CD14-positive monocyte (primary cell): Measurements from ENCODE around the gene TDP1. TPM values are rescaled to one million over a fixed set of nuclear protein-coding genes. Genes with fewer than 3 reads are reported as not detected.

Source experiments
- DNase-seq, 3 donors: peaks; one replicate each; pipeline ENCODE4 v3.0.0-alpha.2; 2011 to 2022
- H2AFZ ChIP-seq: 2 replicates; pipeline ENCODE4 v1.6.0; 2012; ENCODE audit warnings: mild to moderate bottlenecking, low read depth, low read length, inconsistent platforms; ENCODE audit not compliant: insufficient read depth, poor library complexity, severe bottlenecking
- H3K27ac ChIP-seq, 2 donors: 1 replicate in 1 of 2; 2 replicates in 1 of 2; pipeline ENCODE4 v1.5.1; 2012 to 2013; ENCODE audit warnings: low read length in 2 of 2, control low read depth in 1 of 2, inconsistent platforms in 1 of 2, low read depth in 1 of 2, mild to moderate bottlenecking in 1 of 2
- H3K27me3 ChIP-seq, 2 donors: one replicate each; pipeline versions ENCODE4 v1.6.0 to v1.6.1; 2011 to 2013; ENCODE audit warnings: low read length in 2 of 2; ENCODE audit not compliant: control insufficient read depth in 2 of 2, insufficient read depth in 2 of 2
- H3K36me3 ChIP-seq, 2 donors: replicated peaks in 1 of 2; 1 replicate in 1 of 2; 2 replicates in 1 of 2; pipeline versions ENCODE4 v1.5.1 to v1.6.1; 2012 to 2013; ENCODE audit warnings: low read length in 2 of 2, control low read depth in 1 of 2, inconsistent platforms in 1 of 2, mild to moderate bottlenecking in 1 of 2; ENCODE audit not compliant: insufficient read depth in 2 of 2, control insufficient read depth in 1 of 2
- H3K4me1 ChIP-seq, 2 donors: 1 replicate in 1 of 2; 2 replicates in 1 of 2; pipeline versions ENCODE4 v1.5.1 to v1.6.1; 2012 to 2013; ENCODE audit warnings: low read length in 2 of 2, control low read depth in 1 of 2, inconsistent platforms in 1 of 2, mild to moderate bottlenecking in 1 of 2, moderate library complexity in 1 of 2; ENCODE audit not compliant: insufficient read depth in 2 of 2, control insufficient read depth in 1 of 2
- H3K4me2 ChIP-seq: replicated peaks from 2 replicates; pipeline ENCODE3; 2012; ENCODE audit warnings: low read length, moderate library complexity, mild to moderate bottlenecking; ENCODE audit not compliant: poor library complexity, severe bottlenecking; ENCODE audit errors: extremely low read depth
- H3K4me3 ChIP-seq, 3 experiments: fragments of 200-600 bp in 1 of 3; sonication (generic) in 1 of 3; replicated peaks in 1 of 3; 1 replicate in 2 of 3; 2 replicates in 1 of 3; pipeline ENCODE4 v1.5.1; 2011 to 2013; ENCODE audit warnings: low read length in 3 of 3, mild to moderate bottlenecking in 3 of 3, control low read depth in 2 of 3, low read depth in 2 of 3, inconsistent platforms in 1 of 3, moderate library complexity in 1 of 3
- H3K79me2 ChIP-seq: 2 replicates; pipeline ENCODE4 v1.6.0; 2012; ENCODE audit warnings: mild to moderate bottlenecking, control low read depth, inconsistent platforms, low read length, moderate library complexity; ENCODE audit not compliant: insufficient read depth
- H3K9ac ChIP-seq: 2 replicates; pipeline ENCODE4 v1.6.0; 2017; ENCODE audit warnings: low read length, mild to moderate bottlenecking; ENCODE audit not compliant: insufficient read depth, poor library complexity, severe bottlenecking
- H3K9me3 ChIP-seq, 2 donors: replicated peaks in 1 of 2; 1 replicate in 1 of 2; 2 replicates in 1 of 2; pipeline versions ENCODE4 v1.5.1 to v1.6.1; 2012 to 2013; ENCODE audit warnings: low read length in 2 of 2, control low read depth in 1 of 2; ENCODE audit not compliant: control insufficient read depth in 1 of 2, insufficient read depth in 1 of 2
- H4K20me1 ChIP-seq: 2 replicates; pipeline ENCODE4 v1.6.0; 2012; ENCODE audit warnings: mild to moderate bottlenecking, low read length, control low read depth, moderate library complexity; ENCODE audit not compliant: insufficient read depth
- H3K27ac Mint-ChIP-seq, 7 donors: one replicate each; pipeline ENCODE4 v1.8.0; 2020; ENCODE audit warnings: mild to moderate bottlenecking in 7 of 7, mixed read lengths in 7 of 7, moderate library complexity in 6 of 7, inconsistent platforms in 2 of 7
- H3K27me3 Mint-ChIP-seq, 3 donors: one replicate each; pipeline ENCODE4 v1.8.0; 2021 to 2022; ENCODE audit warnings: low read depth in 3 of 3, mild to moderate bottlenecking in 3 of 3, mixed read lengths in 3 of 3, moderate library complexity in 3 of 3, inconsistent platforms in 1 of 3
- H3K36me3 Mint-ChIP-seq, 2 donors: one replicate each; pipeline ENCODE4 v1.8.0; 2020; ENCODE audit warnings: mixed read lengths in 2 of 2, inconsistent platforms in 1 of 2, mild to moderate bottlenecking in 1 of 2
- H3K4me1 Mint-ChIP-seq: one replicate; pipeline ENCODE4 v1.8.0; 2020; ENCODE audit warnings: mild to moderate bottlenecking, mixed read lengths
- H3K4me3 Mint-ChIP-seq, 2 donors: one replicate each; pipeline ENCODE4 v1.8.0; 2020; ENCODE audit warnings: mild to moderate bottlenecking in 2 of 2, mixed read lengths in 2 of 2, moderate library complexity in 1 of 2
- H3K9me3 Mint-ChIP-seq, 7 donors: one replicate each; pipeline ENCODE4 v1.8.0; 2020 to 2022; ENCODE audit warnings: mixed read lengths in 7 of 7, mild to moderate bottlenecking in 6 of 7, moderate library complexity in 6 of 7, inconsistent platforms in 2 of 7
- WGBS: methylation state at CpG from one replicate; pipeline ENCODE4 v1.1.5; 2013; ENCODE audit warnings: missing lambda C conversion rate; ENCODE audit not compliant: insufficient coverage; 5-methylcytosine and 5-hydroxymethylcytosine counted together
- intact Hi-C, 2 donors: fragments of 100-400 bp; cut with micrococcal nuclease; formaldehyde crosslinking; loops; one replicate each; pipeline versions ENCODE4 v1.15.0 to v1.15.1; 2023
- polyA plus RNA-seq, 3 donors: library from polyadenylated mRNA; depleted of rRNA in 1 of 3; unstranded in 2 of 3; stranded (reverse) in 1 of 3; fragments of 300-500 nt in 2 of 3; fragments of >200 nt in 1 of 3; fragmentation: Illumina TruSeq in 2 of 3; gene quantifications; 1 replicate in 2 of 3; 2 replicates in 1 of 3; pipeline ENCODE4 v1.2.3, GENCODE V29; 2012 to 2021
- TF ChIP-seq, protein P1 (sequence below): fragments of 200-600 bp; IDR thresholded peaks from one replicate; pipeline ENCODE4 v1.8.0; 2022; ENCODE audit warnings: antibody characterized with exemption, mild to moderate bottlenecking

Gene TDP1
- polyA plus RNA-seq, 3 donors, result 9.2 to 13.4 (median 10.6) TPM

DNA sequence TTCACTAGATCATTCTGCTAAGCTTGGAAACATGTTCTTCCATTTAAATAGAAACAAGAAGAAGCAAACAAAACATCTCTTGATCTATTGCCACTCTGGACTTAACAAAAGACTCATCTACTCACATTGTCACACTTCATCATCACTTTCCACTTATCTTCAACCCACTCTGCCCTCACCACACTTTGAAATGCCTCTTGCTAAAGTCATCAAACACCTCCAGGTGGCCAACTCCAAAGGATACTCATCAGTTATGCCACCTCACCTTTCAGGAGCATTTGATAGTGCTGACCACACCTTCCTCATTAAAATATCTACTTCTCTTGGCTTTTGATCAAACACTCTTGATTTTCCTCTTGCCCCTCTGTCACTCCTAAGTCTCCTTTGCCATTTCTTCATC lies 8.4 kb upstream of the TDP1 start:
- no peak overlapping the region for H3K4me3 ChIP-seq
- no peaks in the 10 kb centered on the region for H3K27me3 ChIP-seq
- no peak overlapping the region for H3K9ac ChIP-seq
- Mint-ChIP-seq H3K27ac (no peak overlapping the region), H3K9me3 (peaks cover 0 to 3% (median 0%) of the 10 kb centered on the region in 7 donors), H3K4me3 (no peak overlapping the region), H3K4me1 (no peaks in the 10 kb centered on the region), H3K36me3 (peaks cover 16 to 32% of the 10 kb centered on the region in 2 donors), H3K27me3 (no peaks in the 10 kb centered on the region)
- intact Hi-C loops, result no loop called here
- no peaks in the 10 kb centered on the region for H3K79me2 ChIP-seq
- no peak overlapping the region for H2AFZ ChIP-seq
- no peaks in the 10 kb centered on the region for H4K20me1 ChIP-seq
- no peak overlapping the region for H3K4me2 ChIP-seq
- no peaks in the 10 kb centered on the region for H3K4me1 ChIP-seq
- H3K27ac ChIP-seq, result no peak overlapping the region
- TF ChIP-seq, protein P1, sequence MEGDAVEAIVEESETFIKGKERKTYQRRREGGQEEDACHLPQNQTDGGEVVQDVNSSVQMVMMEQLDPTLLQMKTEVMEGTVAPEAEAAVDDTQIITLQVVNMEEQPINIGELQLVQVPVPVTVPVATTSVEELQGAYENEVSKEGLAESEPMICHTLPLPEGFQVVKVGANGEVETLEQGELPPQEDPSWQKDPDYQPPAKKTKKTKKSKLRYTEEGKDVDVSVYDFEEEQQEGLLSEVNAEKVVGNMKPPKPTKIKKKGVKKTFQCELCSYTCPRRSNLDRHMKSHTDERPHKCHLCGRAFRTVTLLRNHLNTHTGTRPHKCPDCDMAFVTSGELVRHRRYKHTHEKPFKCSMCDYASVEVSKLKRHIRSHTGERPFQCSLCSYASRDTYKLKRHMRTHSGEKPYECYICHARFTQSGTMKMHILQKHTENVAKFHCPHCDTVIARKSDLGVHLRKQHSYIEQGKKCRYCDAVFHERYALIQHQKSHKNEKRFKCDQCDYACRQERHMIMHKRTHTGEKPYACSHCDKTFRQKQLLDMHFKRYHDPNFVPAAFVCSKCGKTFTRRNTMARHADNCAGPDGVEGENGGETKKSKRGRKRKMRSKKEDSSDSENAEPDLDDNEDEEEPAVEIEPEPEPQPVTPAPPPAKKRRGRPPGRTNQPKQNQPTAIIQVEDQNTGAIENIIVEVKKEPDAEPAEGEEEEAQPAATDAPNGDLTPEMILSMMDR, result no peak
- no peak for DNase-seq
- H3K9me3 ChIP-seq, result no peaks in the 10 kb centered on the region
- peaks cover 0 to 16% of the 10 kb centered on the region in 2 donors for H3K36me3 ChIP-seq

- Histone ChIP-seq H3K4me1 (peaks cover 20 to 22% of the 10 kb centered on the region in 2 donors), H4K20me1 (no peaks in the 10 kb centered on the region), H3K4me2 (no peak overlapping the region), H3K27ac (no peak overlapping the region), H3K9ac (no peak overlapping the region), H3K79me2 (peaks cover 9% of the 10 kb centered on the region), H3K4me3 (no peak overlapping the region), H3K27me3 (no peaks in the 10 kb centered on the region), H3K36me3 (peaks cover 0 to 16% of the 10 kb centered on the region in 2 donors), H3K9me3 (no peaks in the 10 kb centered on the region), H2AFZ (no peak overlapping the region)
- TF ChIP-seq, protein P1, result no peak
- no CpG with 5 or more reads among the region's 2 CpGs for WGBS
- DNase-seq, result no peak
- peaks cover 19 to 22% of the 10 kb centered on the region in 2 donors for H3K36me3 Mint-ChIP-seq
- intact Hi-C loops, result loop anchor here (5.0 to 10.0 kb wide), 8 partner anchors 112 to 1112 kb away; partner anchors contain the start of genes PSMC1 (in 2 of the 2), CALM1 (in 1 of the 2), FOXN3 (in 1 of the 2) and KCNK13 (in 1 of the 2)
- no peak overlapping the region for H3K27ac Mint-ChIP-seq
- no peaks in the 10 kb centered on the region for H3K27me3 Mint-ChIP-seq
- peaks cover 24% of the 10 kb centered on the region for H3K4me1 Mint-ChIP-seq
- H3K4me3 Mint-ChIP-seq, result no peak overlapping the region
- H3K9me3 Mint-ChIP-seq, result peaks cover 0 to 3% (median 0%) of the 10 kb centered on the region in 7 donors
These were observed 3.2 kb upstream of the TDP1 start for GRCh38 chr14:89952576-89952975.
